Inflammatory macrophage (primary cell): Measurements from ENCODE around the gene AGL.
"Not testable (repeated sequence)": the region's sequence is repeated elsewhere in the genome, so short reads cannot be mapped to it uniquely, and the experiment has no call there.

Source experiments
- DNase-seq, 2 donors: peaks; one replicate each; pipeline ENCODE4 v3.0.0-alpha.2; 2020 to 2022
- total RNA-seq, 18 experiments: gene quantifications; one replicate each; lab custom pipeline; 2026; ENCODE audit warnings: mixed read lengths in 6 of 18, inconsistent platforms in 2 of 18; lab: John Stamatoyannopoulos, UW

AGL gene
- 21.6 to 74.0 (median 46.4) reads per million in 18 experiments for total RNA-seq

- peak; percentile 65 to 83 for DNase-seq
These were observed at the start of gene AGL for GRCh38 chr1:99849744-99850458. AGL (plus strand) TSS chr1:99850361; CDS start chr1:99851043, 682 bp downstream.

GRCh38 chr1:99801584-99801983 is 48.6 kb upstream of the AGL start:
- no peak for DNase-seq

DNA sequence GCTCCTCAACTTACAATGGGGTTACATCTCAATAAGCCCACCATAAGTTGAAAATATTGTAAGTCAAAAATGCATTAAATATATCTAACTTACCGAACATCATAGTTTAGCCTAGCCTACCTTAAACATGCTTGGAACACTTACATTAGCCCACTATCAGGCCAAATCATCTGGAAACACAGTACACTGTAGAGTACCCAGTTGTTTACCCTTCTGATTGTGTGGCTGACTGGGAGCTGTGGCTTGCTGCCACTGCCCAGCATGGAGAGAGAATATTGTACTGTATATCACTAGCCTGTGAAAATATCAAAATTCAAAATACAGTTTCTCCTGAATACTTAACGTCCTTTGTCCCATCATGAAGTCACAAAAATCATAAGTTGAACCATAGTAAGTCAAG is 43.3 kb upstream of the AGL start:
- DNase-seq: no peak

- DNase-seq: peak; percentile 78 to 87
These were observed 41.6 kb upstream of the AGL start for GRCh38 chr1:99808391-99809115.

- DNase-seq: no peak
These were observed 39.1 kb upstream of the AGL start for GRCh38 chr1:99811075-99811474.

- DNase-seq: no peak
These were observed 38.4 kb upstream of the AGL start for GRCh38 chr1:99811747-99812146.

GRCh38 chr1:99814373-99814900 is 35.7 kb upstream of the AGL start:
- DNase-seq: no peak

DNA sequence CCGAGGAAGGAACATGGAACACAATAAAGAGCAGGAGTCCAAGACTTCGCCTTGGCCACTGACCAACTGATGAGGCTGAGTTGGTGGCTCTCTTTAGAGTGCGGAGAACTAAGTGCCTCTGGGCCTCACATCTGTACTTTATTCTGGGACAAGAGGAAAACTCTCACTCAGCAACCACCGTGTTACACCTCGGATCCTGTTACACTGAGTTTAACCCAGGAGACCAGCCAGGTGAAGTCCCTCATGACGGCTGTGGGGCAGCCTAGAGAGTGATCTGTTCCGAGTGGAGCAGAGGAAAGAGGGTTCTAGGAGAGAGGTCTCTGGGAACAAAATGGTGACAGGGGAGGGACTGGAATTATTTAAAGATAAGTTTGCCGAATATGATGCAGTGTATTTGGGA is 33.5 kb upstream of the AGL start:
- no peak for DNase-seq

DNA sequence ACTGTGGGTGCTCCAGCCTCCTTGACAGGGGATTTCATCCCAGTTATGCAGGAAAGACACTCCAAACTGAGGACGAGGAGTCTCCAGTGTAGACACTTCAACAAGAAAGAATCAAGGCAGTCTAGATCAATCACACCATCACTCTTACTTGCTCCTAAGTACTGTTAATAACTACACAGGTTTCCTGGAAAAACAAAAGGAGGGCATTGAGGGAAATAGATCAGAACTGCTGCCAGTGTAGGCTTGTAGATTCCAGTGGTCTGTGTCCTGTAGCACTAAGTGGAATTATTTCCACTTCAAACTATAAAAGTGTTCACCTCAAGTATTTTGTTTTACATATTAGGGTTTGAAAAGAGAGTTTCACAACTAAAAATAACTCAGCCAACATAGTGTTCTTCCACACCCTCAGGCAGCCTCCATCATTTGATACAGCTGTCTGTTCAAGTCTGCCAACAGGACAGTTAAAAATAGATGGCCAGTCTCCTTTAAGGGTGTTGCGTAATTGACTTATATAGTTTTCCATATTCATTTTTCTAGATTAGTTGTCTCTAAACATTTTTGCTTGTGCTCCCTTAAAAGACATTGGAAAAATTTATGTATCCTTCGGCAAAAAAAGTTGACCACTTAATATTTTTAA is 32.0 kb upstream of the AGL start:
- DNase-seq: no peak

- DNase-seq: no peak
These were observed 29.6 kb upstream of the AGL start for GRCh38 chr1:99820546-99820945.

DNA sequence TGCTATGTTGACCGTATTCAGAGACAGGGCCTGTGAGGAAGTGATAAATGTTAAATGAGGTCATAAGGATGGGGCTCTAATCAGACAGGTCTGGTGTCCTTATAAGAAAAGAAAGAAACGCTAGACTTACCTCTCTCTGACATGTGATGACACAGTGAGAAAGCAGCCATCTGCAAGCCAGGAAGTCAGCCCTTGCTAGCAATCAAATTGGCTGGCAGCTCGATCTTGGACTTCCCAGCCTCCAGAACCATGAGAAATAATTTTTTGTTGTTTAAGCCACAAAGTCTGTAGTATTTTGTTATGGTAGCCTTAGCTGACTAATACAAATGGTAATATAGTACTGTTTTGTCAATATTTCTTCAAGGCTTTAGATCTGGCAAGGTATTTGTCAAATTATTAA is 25.1 kb upstream of the AGL start:
- DNase-seq: no peak

- no peak for DNase-seq
These were observed 24.5 kb upstream of the AGL start for GRCh38 chr1:99825702-99826101.

DNA sequence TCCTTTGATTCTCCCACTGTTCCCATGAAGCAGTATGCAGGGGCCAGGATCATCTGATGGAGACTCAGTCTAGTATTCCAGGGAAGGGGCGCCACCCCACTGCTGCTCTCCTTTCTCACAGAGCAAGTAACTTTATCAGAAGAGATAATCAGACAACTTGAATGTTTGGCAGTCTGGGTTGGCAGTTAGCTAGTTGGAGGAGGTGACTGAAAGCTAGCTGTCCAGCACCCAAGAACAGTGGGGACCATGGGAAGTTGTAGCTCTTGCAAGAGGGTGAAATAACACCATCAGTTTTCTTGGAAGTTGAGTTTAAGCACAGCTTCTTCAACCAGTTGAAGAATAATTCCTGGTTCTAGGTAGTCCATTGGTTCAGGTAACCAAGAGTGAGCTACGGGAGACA is 22.2 kb upstream of the AGL start:
- DNase-seq: no peak

DNA sequence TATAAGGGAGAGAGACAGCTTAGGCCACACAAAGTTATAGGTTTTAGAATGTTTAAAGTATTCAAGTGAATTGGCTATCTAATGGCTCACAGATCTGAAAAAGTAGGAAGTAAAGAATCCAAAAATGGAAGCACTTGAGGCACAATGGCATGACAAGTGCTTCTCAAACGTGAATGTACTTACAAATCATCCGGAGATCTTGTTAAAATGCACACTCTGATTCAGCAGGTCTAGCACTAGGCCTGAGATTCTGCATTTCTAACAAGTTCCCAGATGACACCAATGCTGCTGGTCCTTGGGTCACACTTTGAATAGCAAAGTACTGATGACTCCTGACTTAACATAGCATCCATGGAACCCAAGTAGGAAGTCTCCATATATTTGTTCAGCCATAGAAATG is 20.9 kb upstream of the AGL start:
- no peak for DNase-seq

GRCh38 chr1:99833911-99834310 is 16.2 kb upstream of the AGL start:
- DNase-seq: not testable (repeated sequence)

- DNase-seq: not testable (repeated sequence)
These were observed 13.7 kb upstream of the AGL start for GRCh38 chr1:99836171-99837103.

GRCh38 chr1:99840353-99840752 is 9.8 kb upstream of the AGL start:
- DNase-seq: not testable (repeated sequence)

DNA sequence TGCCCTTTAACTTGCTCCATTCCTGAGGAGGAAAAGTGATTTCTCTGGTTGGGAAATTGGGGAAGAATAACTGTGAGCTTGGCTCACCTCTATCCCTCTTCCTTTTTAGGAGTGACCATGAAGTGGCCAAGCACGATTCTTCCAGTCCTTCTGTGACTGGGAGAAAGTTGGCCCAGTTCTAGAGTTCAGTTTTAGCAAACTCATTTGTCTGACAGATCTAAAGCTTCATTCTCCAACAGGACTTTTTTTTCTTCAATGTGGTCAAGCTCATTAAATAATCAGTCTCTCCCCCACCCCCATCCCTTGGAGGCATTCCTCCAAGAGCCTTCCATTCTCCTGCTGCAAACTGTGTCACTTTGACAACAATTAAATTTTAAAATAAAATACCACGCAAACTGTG is 6.4 kb upstream of the AGL start:
- no peak for DNase-seq

DNA sequence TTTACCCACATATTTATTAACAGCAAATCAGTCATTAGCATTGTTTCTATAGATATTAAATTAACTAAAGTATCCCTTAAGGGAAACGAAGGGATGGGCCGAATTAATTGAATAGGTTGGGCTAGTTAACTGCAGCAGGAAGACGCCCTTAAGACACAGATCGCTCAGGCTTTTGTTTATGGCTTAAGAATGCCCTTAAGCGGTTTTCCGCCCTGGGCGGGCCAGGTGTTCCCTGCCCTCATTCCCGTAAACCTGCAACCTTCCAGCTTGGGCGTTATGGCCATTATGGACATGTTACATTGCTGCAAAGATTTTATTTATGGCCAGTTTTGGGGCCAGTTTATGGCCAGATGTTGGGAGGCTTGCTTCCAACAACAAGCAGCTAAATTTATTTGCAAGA is 5.0 kb upstream of the AGL start:
- not testable (repeated sequence) for DNase-seq

GRCh38 chr1:99849413-99849743 is 783 bp upstream of the AGL start:
- DNase-seq: no peak

DNA sequence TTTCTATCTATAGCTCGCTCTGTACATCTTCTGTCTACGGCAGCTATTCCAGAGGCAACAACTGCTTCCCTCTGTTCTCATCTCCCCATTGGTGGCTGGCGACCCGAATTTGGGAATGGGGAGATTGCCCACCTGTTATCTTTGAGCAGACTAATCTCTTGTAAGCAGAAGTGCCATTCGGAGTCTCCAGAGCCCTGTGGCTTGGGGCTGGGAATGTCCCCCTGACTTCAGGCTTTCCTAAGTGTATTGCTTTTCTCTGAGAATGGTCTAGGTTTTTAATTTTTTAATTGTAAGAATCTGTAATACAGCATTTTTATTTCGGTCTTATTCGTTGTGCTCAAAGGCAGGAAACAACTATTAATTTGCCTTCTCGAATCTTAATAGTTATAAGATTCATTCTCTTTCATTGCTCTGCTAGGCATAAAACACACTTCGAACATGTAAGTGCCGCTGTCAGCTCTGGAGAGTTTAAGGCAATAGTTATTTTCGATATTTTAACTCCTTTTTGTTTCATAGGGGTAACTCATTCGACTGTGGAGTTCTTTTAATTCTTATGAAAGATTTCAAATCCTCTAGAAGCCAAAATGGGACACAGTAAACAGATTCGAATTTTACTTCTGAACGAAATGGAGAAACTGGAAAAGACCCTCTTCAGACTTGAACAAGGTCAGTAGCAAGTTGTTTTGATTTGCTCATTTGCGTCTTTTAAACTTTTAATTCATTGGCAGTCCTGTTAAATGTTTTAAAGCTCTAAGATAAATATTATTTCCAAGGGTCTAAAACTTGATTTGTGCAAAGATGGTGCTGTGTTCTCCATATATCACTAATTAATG is 514 bp downstream of the AGL start:
- no peak for DNase-seq
